ENCODE results near the gene KRT86.

The KRT86 gene

GRCh38 chr12:52230364-52231281, 43.8 kb upstream of the KRT86 start:
- TF ChIP-seq EZH2 (optimal IDR thresholded peaks at IDR 0.05; ENCODE audit: low read depth, low read length): no peak
- TF ChIP-seq EZH2phosphoT487 (IDR thresholded peaks at IDR 0.05; ENCODE audit: low read length): no peak
- no peak for TF ChIP-seq CTCF (IDR thresholded peaks at IDR 0.05; ENCODE audit: low read length)
- peaks cover 93% of the 10 kb centered on the region for H3K27me3 ChIP-seq (replicated peaks; ENCODE audit: insufficient read depth, low read length)
- no peaks in the 10 kb centered on the region for H3F3A ChIP-seq (ENCODE audit: insufficient read depth, low read length)
- no peak overlapping the region for H3K27ac ChIP-seq (ENCODE audit: low read length)
- H2AFZ ChIP-seq (ENCODE audit: low read length): no peak overlapping the region
- no peaks in the 10 kb centered on the region for H3K4me1 ChIP-seq (ENCODE audit: low read length)
- H3K4me2 ChIP-seq (ENCODE audit: low read depth, low read length): no peak overlapping the region
- H3K9ac ChIP-seq (ENCODE audit: low read length): no peak overlapping the region
- no peak for DNase-seq
- no peak overlapping the region for H3K4me3 ChIP-seq (ENCODE audit: low read length)
- no peaks in the 10 kb centered on the region for H3K79me2 ChIP-seq (ENCODE audit: low read length)
- H3K36me3 ChIP-seq (replicated peaks; ENCODE audit: insufficient read depth, low read length): no peaks in the 10 kb centered on the region
- no peaks in the 10 kb centered on the region for H4K20me1 ChIP-seq (ENCODE audit: insufficient read depth, low read length)
- H3K9me2 ChIP-seq (replicated peaks; ENCODE audit: insufficient read depth, low read length): no peaks in the 10 kb centered on the region
- no peaks in the 10 kb centered on the region for H3K9me3 ChIP-seq (replicated peaks; ENCODE audit: insufficient read depth, low read length)

GRCh38 chr12:52231305-52232202, 42.9 kb upstream of the KRT86 start:
- TF ChIP-seq EZH2phosphoT487 (IDR thresholded peaks at IDR 0.05; ENCODE audit: low read length): no peak
- TF ChIP-seq CTCF (IDR thresholded peaks at IDR 0.05; ENCODE audit: low read length): no peak
- TF ChIP-seq EZH2 (optimal IDR thresholded peaks at IDR 0.05; ENCODE audit: low read depth, low read length): no peak
- Histone ChIP-seq H3K9me3 (replicated peaks; ENCODE audit: insufficient read depth, low read length) (no peaks in the 10 kb centered on the region), H3K27me3 (replicated peaks; ENCODE audit: insufficient read depth, low read length) (peaks cover 86% of the 10 kb centered on the region), H3K4me3 (ENCODE audit: low read length) (no peak overlapping the region), H3K27ac (ENCODE audit: low read length) (no peak overlapping the region), H3K79me2 (ENCODE audit: low read length) (no peaks in the 10 kb centered on the region), H3F3A (ENCODE audit: insufficient read depth, low read length) (no peaks in the 10 kb centered on the region), H3K4me1 (ENCODE audit: low read length) (no peaks in the 10 kb centered on the region), H3K9me2 (replicated peaks; ENCODE audit: insufficient read depth, low read length) (no peaks in the 10 kb centered on the region), H2AFZ (ENCODE audit: low read length) (no peak overlapping the region), H3K4me2 (ENCODE audit: low read depth, low read length) (no peak overlapping the region), H3K9ac (ENCODE audit: low read length) (no peak overlapping the region), H3K36me3 (replicated peaks; ENCODE audit: insufficient read depth, low read length) (no peaks in the 10 kb centered on the region), H4K20me1 (ENCODE audit: insufficient read depth, low read length) (no peaks in the 10 kb centered on the region)
- no peak for DNase-seq

- H4K20me1 ChIP-seq (ENCODE audit: insufficient read depth, low read length): no peaks in the 10 kb centered on the region
- no peaks in the 10 kb centered on the region for H3K9me2 ChIP-seq (replicated peaks; ENCODE audit: insufficient read depth, low read length)
- H3K9me3 ChIP-seq (replicated peaks; ENCODE audit: insufficient read depth, low read length): no peaks in the 10 kb centered on the region
- H3K9ac ChIP-seq (ENCODE audit: low read length): no peak overlapping the region
- no peaks in the 10 kb centered on the region for H3K36me3 ChIP-seq (replicated peaks; ENCODE audit: insufficient read depth, low read length)
- no peak overlapping the region for H3K4me3 ChIP-seq (ENCODE audit: low read length)
- no peak overlapping the region for H3K27ac ChIP-seq (ENCODE audit: low read length)
- H3K4me2 ChIP-seq (ENCODE audit: low read depth, low read length): no peak overlapping the region
- no peaks in the 10 kb centered on the region for H3K4me1 ChIP-seq (ENCODE audit: low read length)
- H3F3A ChIP-seq (ENCODE audit: insufficient read depth, low read length): no peaks in the 10 kb centered on the region
- H3K79me2 ChIP-seq (ENCODE audit: low read length): no peaks in the 10 kb centered on the region
- peaks cover 80% of the 10 kb centered on the region for H3K27me3 ChIP-seq (replicated peaks; ENCODE audit: insufficient read depth, low read length)
- no peak overlapping the region for H2AFZ ChIP-seq (ENCODE audit: low read length)
- no peak for TF ChIP-seq EZH2phosphoT487 (IDR thresholded peaks at IDR 0.05; ENCODE audit: low read length)
- TF ChIP-seq EZH2 (optimal IDR thresholded peaks at IDR 0.05; ENCODE audit: low read depth, low read length): no peak
- no peak for TF ChIP-seq CTCF (IDR thresholded peaks at IDR 0.05; ENCODE audit: low read length)
- no peak for DNase-seq
These were observed 42.2 kb upstream of the KRT86 start for GRCh38 chr12:52232203-52232673.

All from MM.1S (cell line).